ENCODE measurements around the gene LARGE1.

LARGE1 gene

GRCh38 chr22:33903012-33903411, 17.3 kb downstream of the LARGE1 start:
- no peak for TF ChIP-seq CTCF (IDR thresholded peaks at IDR 0.05; ENCODE audit: low read depth, low read length)
- Histone ChIP-seq H3K27me3 (no peaks in the 10 kb centered on the region), H3K36me3 (no peaks in the 10 kb centered on the region), H3K4me3 (ENCODE audit: low read depth, low read length) (no peak overlapping the region), H3K9me3 (no peaks in the 10 kb centered on the region), H3K4me1 (no peaks in the 10 kb centered on the region)
- DNase-seq: no peak

- Histone ChIP-seq H3K4me3 (ENCODE audit: low read depth, low read length) (no peak overlapping the region), H3K4me1 (no peaks in the 10 kb centered on the region), H3K9me3 (no peaks in the 10 kb centered on the region), H3K36me3 (no peaks in the 10 kb centered on the region), H3K27me3 (no peaks in the 10 kb centered on the region)
- no peak for TF ChIP-seq CTCF (IDR thresholded peaks at IDR 0.05; ENCODE audit: low read depth, low read length)
- DNase-seq: no peak
These were observed 18.2 kb downstream of the LARGE1 start for GRCh38 chr22:33902073-33902472.

GRCh38 chr22:33898121-33898520, 22.2 kb downstream of the LARGE1 start:
- Histone ChIP-seq H3K9me3 (no peaks in the 10 kb centered on the region), H3K4me3 (ENCODE audit: low read depth, low read length) (no peak overlapping the region), H3K4me1 (no peaks in the 10 kb centered on the region), H3K36me3 (no peaks in the 10 kb centered on the region), H3K27me3 (no peaks in the 10 kb centered on the region)
- no peak for TF ChIP-seq CTCF (IDR thresholded peaks at IDR 0.05; ENCODE audit: low read depth, low read length)
- no peak for DNase-seq

GRCh38 chr22:33897448-33897835, 22.8 kb downstream of the LARGE1 start:
- TF ChIP-seq CTCF (IDR thresholded peaks at IDR 0.05; ENCODE audit: low read depth, low read length): no peak

GRCh38 chr22:33896575-33897447, 23.5 kb downstream of the LARGE1 start:
- H3K36me3 ChIP-seq: no peaks in the 10 kb centered on the region
- H3K4me1 ChIP-seq: no peaks in the 10 kb centered on the region
- no peaks in the 10 kb centered on the region for H3K9me3 ChIP-seq
- no peak for TF ChIP-seq CTCF (IDR thresholded peaks at IDR 0.05; ENCODE audit: low read depth, low read length)
- no peaks in the 10 kb centered on the region for H3K27me3 ChIP-seq
- DNase-seq: no peak
- no peak overlapping the region for H3K4me3 ChIP-seq (ENCODE audit: low read depth, low read length)

More at GRCh38 chr22:33897448-33897835, 22.8 kb downstream of the LARGE1 start:
- no peak overlapping the region for H3K4me3 ChIP-seq (ENCODE audit: low read depth, low read length)
- H3K36me3 ChIP-seq: no peaks in the 10 kb centered on the region
- no peaks in the 10 kb centered on the region for H3K4me1 ChIP-seq
- no peaks in the 10 kb centered on the region for H3K9me3 ChIP-seq
- H3K27me3 ChIP-seq: no peaks in the 10 kb centered on the region
- DNase-seq: no peak

GRCh38 chr22:33896154-33896553, 24.1 kb downstream of the LARGE1 start:
- Histone ChIP-seq H3K36me3 (no peaks in the 10 kb centered on the region), H3K9me3 (no peaks in the 10 kb centered on the region), H3K27me3 (no peaks in the 10 kb centered on the region), H3K4me3 (ENCODE audit: low read depth, low read length) (no peak overlapping the region), H3K4me1 (no peaks in the 10 kb centered on the region)
- no peak for TF ChIP-seq CTCF (IDR thresholded peaks at IDR 0.05; ENCODE audit: low read depth, low read length)
- no peak for DNase-seq

All from BE2C (cell line).